Fibroblast of the aortic adventitia (primary cell): ENCODE measurements around the gene TBX1. TPM values are rescaled to one million over a fixed set of nuclear protein-coding genes. Genes with fewer than 3 reads are reported as not detected.

ENCODE experiments used
- DNase-seq: peaks from one replicate; pipeline ENCODE4 v3.0.0-alpha.2; 2010; ENCODE audit warnings: low read depth
- H3K4me3 ChIP-seq: 2 replicates; pipeline ENCODE4 v1.5.1; 2011; ENCODE audit warnings: low read depth, mild to moderate bottlenecking, control low read depth, low read length, moderate library complexity
- CTCF ChIP-seq: IDR thresholded peaks from 2 replicates; pipeline ENCODE4 v1.5.1; 2011; ENCODE audit warnings: mild to moderate bottlenecking, low read length, control low read depth, inconsistent platforms; ENCODE audit not compliant: insufficient read depth
- total RNA-seq: library from RNA; depleted of rRNA; stranded (reverse); fragments of >200 nt; gene quantifications from 2 replicates; pipeline ENCODE4 v1.2.3, GENCODE V29; 2012; ENCODE audit warnings: low replicate concordance

TBX1 gene
- total RNA-seq, 1 donor = 2.8 TPM

- no peak for DNase-seq
- no peak for TF ChIP-seq CTCF
- H3K4me3 ChIP-seq = no peak overlapping the region
These were observed 41.0 kb upstream of the TBX1 start for GRCh38 chr22:19719488-19720021.

- DNase-seq = no peak
- TF ChIP-seq CTCF = no peak
- no peak overlapping the region for H3K4me3 ChIP-seq
These were observed 40.3 kb upstream of the TBX1 start for GRCh38 chr22:19720150-19720827.

- no peak for DNase-seq
- no peak for TF ChIP-seq CTCF
- H3K4me3 ChIP-seq = no peak overlapping the region
These were observed 39.6 kb upstream of the TBX1 start for GRCh38 chr22:19720999-19721329.

- no peak for DNase-seq
- no peak overlapping the region for H3K4me3 ChIP-seq
- TF ChIP-seq CTCF = no peak
These were observed 39.0 kb upstream of the TBX1 start for GRCh38 chr22:19721330-19722177.

- no peak for TF ChIP-seq CTCF
- no peak overlapping the region for H3K4me3 ChIP-seq
- DNase-seq = no peak
These were observed 38.2 kb upstream of the TBX1 start for GRCh38 chr22:19722178-19722981.

- TF ChIP-seq CTCF = no peak
- no peak overlapping the region for H3K4me3 ChIP-seq
- no peak for DNase-seq
These were observed 37.7 kb upstream of the TBX1 start for GRCh38 chr22:19722982-19723231.
